Stimulated activated CD8-positive, alpha-beta memory T cell treated with anti-CD3 and anti-CD28 coated beads, Interleukin-15, amount 100 ng/mL, for 4 hours (primary cell): Measurements from ENCODE around the gene FGF14.
"Not testable (repeated sequence)": the region's sequence is repeated elsewhere in the genome, so short reads cannot be mapped to it uniquely, and the experiment has no call there.

Experiments used
- DNase-seq, 2 donors: peaks; one replicate each; pipeline ENCODE4 v3.0.0-alpha.2; 2020; ENCODE audit warnings: low read depth in 2 of 2

The FGF14 gene

GRCh38 chr13:101868585-101869469, 533.0 kb downstream of the FGF14 start:
- DNase-seq: no peak

- no peak for DNase-seq
These were observed 534.8 kb downstream of the FGF14 start for GRCh38 chr13:101866889-101867581.

GRCh38 chr13:101858860-101859259, 543.0 kb downstream of the FGF14 start:
- DNase-seq: no peak

GRCh38 chr13:101846701-101847100, 555.1 kb downstream of the FGF14 start:
- DNase-seq: no peak

GRCh38 chr13:101846249-101846648, 555.6 kb downstream of the FGF14 start:
- DNase-seq: no peak

GRCh38 chr13:101845245-101846020, 556.4 kb downstream of the FGF14 start:
- no peak for DNase-seq

- no peak for DNase-seq
These were observed 560.1 kb downstream of the FGF14 start for GRCh38 chr13:101841698-101842097.

- DNase-seq: no peak
These were observed 563.5 kb downstream of the FGF14 start for GRCh38 chr13:101838323-101838722.

GRCh38 chr13:101837778-101838177, 564.1 kb downstream of the FGF14 start:
- not testable (repeated sequence) for DNase-seq

GRCh38 chr13:101837288-101837687, 564.6 kb downstream of the FGF14 start:
- no peak for DNase-seq

GRCh38 chr13:101835920-101836319, 565.9 kb downstream of the FGF14 start:
- DNase-seq: no peak

- no peak for DNase-seq
These were observed 568.2 kb downstream of the FGF14 start for GRCh38 chr13:101833671-101834070.

GRCh38 chr13:101830035-101830434, 571.8 kb downstream of the FGF14 start:
- DNase-seq: no peak

GRCh38 chr13:101829484-101829883, 572.4 kb downstream of the FGF14 start:
- no peak for DNase-seq

GRCh38 chr13:101828119-101828518, 573.7 kb downstream of the FGF14 start:
- no peak for DNase-seq

- DNase-seq: no peak
These were observed 584.0 kb downstream of the FGF14 start for GRCh38 chr13:101817898-101818297.

GRCh38 chr13:101811881-101812280, 590.0 kb downstream of the FGF14 start:
- no peak for DNase-seq

GRCh38 chr13:101811284-101811839, 590.5 kb downstream of the FGF14 start:
- DNase-seq: no peak

GRCh38 chr13:101799196-101799595, 602.7 kb downstream of the FGF14 start:
- no peak for DNase-seq

- no peak for DNase-seq
These were observed 603.4 kb downstream of the FGF14 start for GRCh38 chr13:101798437-101798836.

- DNase-seq: no peak
These were observed 606.4 kb downstream of the FGF14 start for GRCh38 chr13:101795460-101795859.

GRCh38 chr13:101795025-101795424, 606.8 kb downstream of the FGF14 start:
- no peak for DNase-seq
